SU-DHL-6 (cell line): ENCODE data around the gene ALG8.

ENCODE experiments used
- EZH2phosphoT487 ChIP-seq: fragments of 200-600 bp; sonication (generic), shearing (Covaris generic); conservative IDR thresholded peaks from 2 replicates; pipeline ENCODE4 v1.6.1; 2018; ENCODE audit warnings: mild to moderate bottlenecking, antibody characterized with exemption, low read length, moderate library complexity, mixed read lengths
- TF ChIP-seq, protein P1 (sequence below): fragments of 200-600 bp; sonication (generic); IDR thresholded peaks from one replicate; pipeline ENCODE4 v1.5.1; 2017; ENCODE audit warnings: antibody characterized with exemption, mild to moderate bottlenecking, low read length, moderate library complexity; ENCODE audit not compliant: insufficient read depth, poor library complexity, severe bottlenecking

- TF ChIP-seq, protein P1, sequence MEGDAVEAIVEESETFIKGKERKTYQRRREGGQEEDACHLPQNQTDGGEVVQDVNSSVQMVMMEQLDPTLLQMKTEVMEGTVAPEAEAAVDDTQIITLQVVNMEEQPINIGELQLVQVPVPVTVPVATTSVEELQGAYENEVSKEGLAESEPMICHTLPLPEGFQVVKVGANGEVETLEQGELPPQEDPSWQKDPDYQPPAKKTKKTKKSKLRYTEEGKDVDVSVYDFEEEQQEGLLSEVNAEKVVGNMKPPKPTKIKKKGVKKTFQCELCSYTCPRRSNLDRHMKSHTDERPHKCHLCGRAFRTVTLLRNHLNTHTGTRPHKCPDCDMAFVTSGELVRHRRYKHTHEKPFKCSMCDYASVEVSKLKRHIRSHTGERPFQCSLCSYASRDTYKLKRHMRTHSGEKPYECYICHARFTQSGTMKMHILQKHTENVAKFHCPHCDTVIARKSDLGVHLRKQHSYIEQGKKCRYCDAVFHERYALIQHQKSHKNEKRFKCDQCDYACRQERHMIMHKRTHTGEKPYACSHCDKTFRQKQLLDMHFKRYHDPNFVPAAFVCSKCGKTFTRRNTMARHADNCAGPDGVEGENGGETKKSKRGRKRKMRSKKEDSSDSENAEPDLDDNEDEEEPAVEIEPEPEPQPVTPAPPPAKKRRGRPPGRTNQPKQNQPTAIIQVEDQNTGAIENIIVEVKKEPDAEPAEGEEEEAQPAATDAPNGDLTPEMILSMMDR: no peak
- no peak for TF ChIP-seq EZH2phosphoT487
These were observed 37.2 kb upstream of the ALG8 start for GRCh38 chr11:78176605-78177141.
